HEK293 (cell line): Measurements from ENCODE around the gene DNMBP.
"Not testable (repeated sequence)": the region's sequence is repeated elsewhere in the genome, so short reads cannot be mapped to it uniquely, and the experiment has no call there.

Experiments
- CTCF ChIA-PET: fragments of 350-600 bp; formaldehyde crosslinking; extraction: SDS; loops from one replicate; lab custom pipeline; 2021; ENCODE audit warnings: antibody characterized with exemption; lab: Yijun Ruan, JAX
- POLR2A ChIA-PET: fragments of 300-600 bp; formaldehyde crosslinking; extraction: SDS; loops from one replicate; lab custom pipeline; 2020; ENCODE audit warnings: antibody characterized with exemption, inconsistent platforms; lab: Yijun Ruan, JAX
- H3K27ac ChIP-seq: fragments of 200-500 bp; sonication (Bioruptor generic); 2 replicates; pipeline ENCODE4 v1.5.1; 2014; ENCODE audit warnings: low read depth, low read length, control low read depth, inconsistent platforms; ENCODE audit errors: extremely low read depth
- H3K36me3 ChIP-seq, 2 experiments: fragments of 200-500 bp in 1 of 2; sonication (Bioruptor generic) in 1 of 2; 1 replicate in 1 of 2; 2 replicates in 1 of 2; pipeline ENCODE4 v1.5.1; 2014 to 2017; ENCODE audit warnings: inconsistent platforms in 2 of 2, low read length in 2 of 2; ENCODE audit not compliant: control insufficient read depth in 2 of 2, insufficient read depth in 1 of 2
- H3K4me1 ChIP-seq: fragments of 200-500 bp; sonication (Bioruptor generic); 2 replicates; pipeline ENCODE4 v1.5.1; 2014; ENCODE audit warnings: mild to moderate bottlenecking, low read length, inconsistent platforms; ENCODE audit not compliant: control insufficient read depth, insufficient read depth
- H3K4me3 ChIP-seq: 2 replicates; pipeline ENCODE4 v1.5.1; 2011; ENCODE audit warnings: low read depth, mild to moderate bottlenecking, control low read depth, low read length, moderate library complexity
- H3K9me3 ChIP-seq: fragments of 200-500 bp; sonication (Bioruptor generic); 2 replicates; pipeline ENCODE4 v1.5.1; 2014; ENCODE audit warnings: low read depth, low read length, inconsistent platforms; ENCODE audit not compliant: control insufficient read depth, insufficient read depth
- IKZF3 ChIP-seq: fragments of 450-650 bp; IDR thresholded peaks from 2 replicates; pipeline ENCODE4 v1.5.0; 2018; ENCODE audit warnings: missing biosample characterization, mild to moderate bottlenecking, missing genetic modification characterization, moderate library complexity
- KLF10 ChIP-seq: fragments of 450-650 bp; IDR thresholded peaks from 2 replicates; pipeline ENCODE4 v1.5.1; 2018; ENCODE audit warnings: missing biosample characterization, mild to moderate bottlenecking, missing genetic modification characterization
- PATZ1 ChIP-seq: fragments of 450-650 bp; formaldehyde crosslinking; IDR thresholded peaks from 2 replicates; pipeline ENCODE4 v1.5.1; 2016; ENCODE audit warnings: missing biosample characterization, missing genetic modification characterization
- PBX3 ChIP-seq: sonication (generic); formaldehyde crosslinking; IDR thresholded peaks from 2 replicates; pipeline ENCODE4 v1.8.1; 2022; ENCODE audit warnings: mild to moderate bottlenecking, moderate library complexity, missing genetic modification reagents
- SP2 ChIP-seq: fragments of 450-650 bp; formaldehyde crosslinking; IDR thresholded peaks from 2 replicates; pipeline ENCODE4 v1.5.1; 2016; ENCODE audit warnings: missing biosample characterization, missing genetic modification characterization
- ZFP37 ChIP-seq: fragments of 450-650 bp; formaldehyde crosslinking; IDR thresholded peaks from 2 replicates; pipeline ENCODE4 v1.5.1; 2016; ENCODE audit warnings: missing biosample characterization, missing genetic modification characterization
- ZFP41 ChIP-seq: fragments of 450-650 bp; formaldehyde crosslinking; IDR thresholded peaks from 2 replicates; pipeline ENCODE4 v1.5.1; 2016; ENCODE audit warnings: missing biosample characterization, missing genetic modification characterization, borderline replicate concordance
- ZNF121 ChIP-seq: fragments of 450-650 bp; formaldehyde crosslinking; IDR thresholded peaks from 2 replicates; pipeline ENCODE4 v1.5.1; 2016; ENCODE audit warnings: missing biosample characterization, missing genetic modification characterization
- ZNF174 ChIP-seq: fragments of 450-650 bp; formaldehyde crosslinking; IDR thresholded peaks from 2 replicates; pipeline ENCODE4 v1.5.0; 2017; ENCODE audit warnings: missing biosample characterization, mild to moderate bottlenecking, missing genetic modification characterization
- ZNF600 ChIP-seq: fragments of 450-650 bp; formaldehyde crosslinking; IDR thresholded peaks from 2 replicates; pipeline ENCODE4 v1.5.1; 2016; ENCODE audit warnings: missing biosample characterization, missing genetic modification characterization
- ZSCAN5A ChIP-seq: fragments of 450-650 bp; formaldehyde crosslinking; IDR thresholded peaks from 2 replicates; pipeline ENCODE4 v1.5.1; 2016; ENCODE audit warnings: missing biosample characterization, missing genetic modification characterization
- TF ChIP-seq, protein P1 (sequence below): fragments of 450-650 bp; formaldehyde crosslinking; IDR thresholded peaks from 2 replicates; pipeline ENCODE4 v1.5.1; 2016; ENCODE audit warnings: missing biosample characterization, missing genetic modification characterization
- TF ChIP-seq, protein P2 (sequence below): fragments of 450-650 bp; formaldehyde crosslinking; IDR thresholded peaks from 2 replicates; pipeline ENCODE4 v1.5.1; 2016; ENCODE audit warnings: missing biosample characterization, missing genetic modification characterization
- TF ChIP-seq, protein P3 (sequence below): fragments of 450-650 bp; formaldehyde crosslinking; IDR thresholded peaks from 2 replicates; pipeline ENCODE4 v1.5.1; 2017; ENCODE audit warnings: missing biosample characterization, missing genetic modification characterization
- TF ChIP-seq, protein P4 (sequence below): fragments of 450-650 bp; formaldehyde crosslinking; IDR thresholded peaks from 2 replicates; pipeline ENCODE4 v1.5.1; 2016; ENCODE audit warnings: missing biosample characterization, missing genetic modification characterization

The DNMBP gene

GRCh38 chr10:100013621-100014020, 3.9 kb upstream of the DNMBP start (continued):
- TF ChIP-seq, protein P1, sequence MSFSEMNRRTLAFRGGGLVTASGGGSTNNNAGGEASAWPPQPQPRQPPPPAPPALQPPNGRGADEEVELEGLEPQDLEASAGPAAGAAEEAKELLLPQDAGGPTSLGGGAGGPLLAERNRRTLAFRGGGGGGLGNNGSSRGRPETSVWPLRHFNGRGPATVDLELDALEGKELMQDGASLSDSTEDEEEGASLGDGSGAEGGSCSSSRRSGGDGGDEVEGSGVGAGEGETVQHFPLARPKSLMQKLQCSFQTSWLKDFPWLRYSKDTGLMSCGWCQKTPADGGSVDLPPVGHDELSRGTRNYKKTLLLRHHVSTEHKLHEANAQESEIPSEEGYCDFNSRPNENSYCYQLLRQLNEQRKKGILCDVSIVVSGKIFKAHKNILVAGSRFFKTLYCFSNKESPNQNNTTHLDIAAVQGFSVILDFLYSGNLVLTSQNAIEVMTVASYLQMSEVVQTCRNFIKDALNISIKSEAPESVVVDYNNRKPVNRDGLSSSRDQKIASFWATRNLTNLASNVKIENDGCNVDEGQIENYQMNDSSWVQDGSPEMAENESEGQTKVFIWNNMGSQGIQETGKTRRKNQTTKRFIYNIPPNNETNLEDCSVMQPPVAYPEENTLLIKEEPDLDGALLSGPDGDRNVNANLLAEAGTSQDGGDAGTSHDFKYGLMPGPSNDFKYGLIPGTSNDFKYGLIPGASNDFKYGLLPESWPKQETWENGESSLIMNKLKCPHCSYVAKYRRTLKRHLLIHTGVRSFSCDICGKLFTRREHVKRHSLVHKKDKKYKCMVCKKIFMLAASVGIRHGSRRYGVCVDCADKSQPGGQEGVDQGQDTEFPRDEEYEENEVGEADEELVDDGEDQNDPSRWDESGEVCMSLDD (tag by site-specific recombination) = no peak
- TF ChIP-seq, all 188 proteins: peak for 0

GRCh38 chr10:100011906-100012305, 2.2 kb upstream of the DNMBP start:
- peaks cover 12% of the 10 kb centered on the region for H3K4me1 ChIP-seq
- H3K36me3 ChIP-seq, H3K27ac ChIP-seq, POLR2A ChIA-PET, H3K4me3 ChIP-seq, H3K9me3 ChIP-seq: not testable (repeated sequence)
- CTCF ChIA-PET = interaction anchor here (0.7 to 3.6 kb wide), 6 partner anchors 10 to 507 kb away, joined by 3 to 18 read pairs (median 4); no protein-coding TSS in a partner anchor

DNA sequence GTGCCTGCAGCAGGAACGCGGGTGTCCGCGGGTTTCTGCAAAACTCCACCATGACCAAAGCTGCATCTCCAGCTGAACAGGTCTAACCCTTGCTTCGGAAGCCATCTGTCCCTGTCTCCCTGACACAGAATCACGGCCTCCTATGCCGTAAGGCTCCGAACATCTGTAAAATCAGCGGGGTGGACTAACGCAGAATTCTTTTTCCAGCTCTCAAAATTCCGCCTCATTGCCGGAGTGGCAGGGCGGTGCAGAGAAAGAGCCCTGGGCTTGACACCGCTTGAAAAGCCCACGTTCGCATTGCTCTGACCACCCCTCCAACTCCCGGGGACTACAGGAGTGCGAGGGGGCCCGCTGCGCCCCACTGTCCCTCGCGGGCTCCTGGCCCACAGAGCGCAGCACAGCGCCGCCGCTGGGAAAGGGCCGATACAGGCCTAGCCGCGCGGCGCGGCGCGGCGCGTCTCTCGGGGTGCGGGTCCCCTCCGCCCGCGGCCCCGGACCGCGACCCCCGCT, 409 bp downstream of the DNMBP start:
- ChIA-PET CTCF (interaction anchor here (0.7 to 6.8 kb wide), 34 partner anchors 9 to 340 kb away, joined by 3 to 43 read pairs (median 4); partner anchors contain the start of gene CUTC), POLR2A (no interaction called here)
- Histone ChIP-seq H3K27ac (peak overlapping the region; percentile 66; the same call in 1 of the 2 replicates), H3K36me3 (no peaks in the 10 kb centered on the region), H3K9me3 (no peaks in the 10 kb centered on the region), H3K4me3 (peak overlapping the region; percentile 72), H3K4me1 (peaks cover 16% of the 10 kb centered on the region)
- TF ChIP-seq IKZF3 (tag by site-specific recombination) (no peak), ZFP37 (0 out of 2 replicates have a peak, but pooled peaks have one; percentile 31), ZFP41 (tag by site-specific recombination) (no peak), ZNF121 (tag by site-specific recombination) (no peak), PATZ1 (peak; percentile 69), ZSCAN5A (tag by site-specific recombination) (no peak), ZNF600 (tag by site-specific recombination) (peak; percentile 68; the same call in 1 of the 2 replicates), ZNF174 (no peak), SP2 (tag by site-specific recombination) (no peak), PBX3 (CRISPR knock-in tag) (0 out of 2 replicates have a peak, but pooled peaks have one; percentile 15), KLF10 (tag by site-specific recombination) (no peak)
- TF ChIP-seq, protein P2, sequence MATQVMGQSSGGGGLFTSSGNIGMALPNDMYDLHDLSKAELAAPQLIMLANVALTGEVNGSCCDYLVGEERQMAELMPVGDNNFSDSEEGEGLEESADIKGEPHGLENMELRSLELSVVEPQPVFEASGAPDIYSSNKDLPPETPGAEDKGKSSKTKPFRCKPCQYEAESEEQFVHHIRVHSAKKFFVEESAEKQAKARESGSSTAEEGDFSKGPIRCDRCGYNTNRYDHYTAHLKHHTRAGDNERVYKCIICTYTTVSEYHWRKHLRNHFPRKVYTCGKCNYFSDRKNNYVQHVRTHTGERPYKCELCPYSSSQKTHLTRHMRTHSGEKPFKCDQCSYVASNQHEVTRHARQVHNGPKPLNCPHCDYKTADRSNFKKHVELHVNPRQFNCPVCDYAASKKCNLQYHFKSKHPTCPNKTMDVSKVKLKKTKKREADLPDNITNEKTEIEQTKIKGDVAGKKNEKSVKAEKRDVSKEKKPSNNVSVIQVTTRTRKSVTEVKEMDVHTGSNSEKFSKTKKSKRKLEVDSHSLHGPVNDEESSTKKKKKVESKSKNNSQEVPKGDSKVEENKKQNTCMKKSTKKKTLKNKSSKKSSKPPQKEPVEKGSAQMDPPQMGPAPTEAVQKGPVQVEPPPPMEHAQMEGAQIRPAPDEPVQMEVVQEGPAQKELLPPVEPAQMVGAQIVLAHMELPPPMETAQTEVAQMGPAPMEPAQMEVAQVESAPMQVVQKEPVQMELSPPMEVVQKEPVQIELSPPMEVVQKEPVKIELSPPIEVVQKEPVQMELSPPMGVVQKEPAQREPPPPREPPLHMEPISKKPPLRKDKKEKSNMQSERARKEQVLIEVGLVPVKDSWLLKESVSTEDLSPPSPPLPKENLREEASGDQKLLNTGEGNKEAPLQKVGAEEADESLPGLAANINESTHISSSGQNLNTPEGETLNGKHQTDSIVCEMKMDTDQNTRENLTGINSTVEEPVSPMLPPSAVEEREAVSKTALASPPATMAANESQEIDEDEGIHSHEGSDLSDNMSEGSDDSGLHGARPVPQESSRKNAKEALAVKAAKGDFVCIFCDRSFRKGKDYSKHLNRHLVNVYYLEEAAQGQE = no peak
- TF ChIP-seq, protein P3, sequence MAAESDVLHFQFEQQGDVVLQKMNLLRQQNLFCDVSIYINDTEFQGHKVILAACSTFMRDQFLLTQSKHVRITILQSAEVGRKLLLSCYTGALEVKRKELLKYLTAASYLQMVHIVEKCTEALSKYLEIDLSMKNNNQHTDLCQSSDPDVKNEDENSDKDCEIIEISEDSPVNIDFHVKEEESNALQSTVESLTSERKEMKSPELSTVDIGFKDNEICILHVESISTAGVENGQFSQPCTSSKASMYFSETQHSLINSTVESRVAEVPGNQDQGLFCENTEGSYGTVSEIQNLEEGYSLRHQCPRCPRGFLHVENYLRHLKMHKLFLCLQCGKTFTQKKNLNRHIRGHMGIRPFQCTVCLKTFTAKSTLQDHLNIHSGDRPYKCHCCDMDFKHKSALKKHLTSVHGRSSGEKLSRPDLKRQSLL = no peak
- TF ChIP-seq, protein P4, sequence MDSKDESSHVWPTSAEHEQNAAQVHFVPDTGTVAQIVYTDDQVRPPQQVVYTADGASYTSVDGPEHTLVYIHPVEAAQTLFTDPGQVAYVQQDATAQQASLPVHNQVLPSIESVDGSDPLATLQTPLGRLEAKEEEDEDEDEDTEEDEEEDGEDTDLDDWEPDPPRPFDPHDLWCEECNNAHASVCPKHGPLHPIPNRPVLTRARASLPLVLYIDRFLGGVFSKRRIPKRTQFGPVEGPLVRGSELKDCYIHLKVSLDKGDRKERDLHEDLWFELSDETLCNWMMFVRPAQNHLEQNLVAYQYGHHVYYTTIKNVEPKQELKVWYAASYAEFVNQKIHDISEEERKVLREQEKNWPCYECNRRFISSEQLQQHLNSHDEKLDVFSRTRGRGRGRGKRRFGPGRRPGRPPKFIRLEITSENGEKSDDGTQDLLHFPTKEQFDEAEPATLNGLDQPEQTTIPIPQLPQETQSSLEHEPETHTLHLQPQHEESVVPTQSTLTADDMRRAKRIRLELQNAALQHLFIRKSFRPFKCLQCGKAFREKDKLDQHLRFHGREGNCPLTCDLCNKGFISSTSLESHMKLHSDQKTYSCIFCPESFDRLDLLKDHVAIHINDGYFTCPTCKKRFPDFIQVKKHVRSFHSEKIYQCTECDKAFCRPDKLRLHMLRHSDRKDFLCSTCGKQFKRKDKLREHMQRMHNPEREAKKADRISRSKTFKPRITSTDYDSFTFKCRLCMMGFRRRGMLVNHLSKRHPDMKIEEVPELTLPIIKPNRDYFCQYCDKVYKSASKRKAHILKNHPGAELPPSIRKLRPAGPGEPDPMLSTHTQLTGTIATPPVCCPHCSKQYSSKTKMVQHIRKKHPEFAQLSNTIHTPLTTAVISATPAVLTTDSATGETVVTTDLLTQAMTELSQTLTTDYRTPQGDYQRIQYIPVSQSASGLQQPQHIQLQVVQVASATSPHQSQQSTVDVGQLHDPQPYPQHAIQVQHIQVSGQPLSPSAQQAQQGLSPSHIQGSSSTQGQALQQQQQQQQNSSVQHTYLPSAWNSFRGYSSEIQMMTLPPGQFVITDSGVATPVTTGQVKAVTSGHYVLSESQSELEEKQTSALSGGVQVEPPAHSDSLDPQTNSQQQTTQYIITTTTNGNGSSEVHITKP (tag by site-specific recombination) = peak; percentile 44; the same call in 1 of the 2 replicates
